HEK293 (cell line): Measurements from ENCODE around the gene SMOC1.

Experiments used
- CTCF ChIA-PET: fragments of 350-600 bp; formaldehyde crosslinking; extraction: SDS; loops from one replicate; lab custom pipeline; 2021; ENCODE audit warnings: antibody characterized with exemption; lab: Yijun Ruan, JAX
- POLR2A ChIA-PET: fragments of 300-600 bp; formaldehyde crosslinking; extraction: SDS; loops from one replicate; lab custom pipeline; 2020; ENCODE audit warnings: antibody characterized with exemption, inconsistent platforms; lab: Yijun Ruan, JAX
- H3K27ac ChIP-seq: fragments of 200-500 bp; sonication (Bioruptor generic); 2 replicates; pipeline ENCODE4 v1.5.1; 2014; ENCODE audit warnings: low read depth, low read length, control low read depth, inconsistent platforms; ENCODE audit errors: extremely low read depth
- H3K36me3 ChIP-seq, 2 experiments: fragments of 200-500 bp in 1 of 2; sonication (Bioruptor generic) in 1 of 2; 1 replicate in 1 of 2; 2 replicates in 1 of 2; pipeline ENCODE4 v1.5.1; 2014 to 2017; ENCODE audit warnings: inconsistent platforms in 2 of 2, low read length in 2 of 2; ENCODE audit not compliant: control insufficient read depth in 2 of 2, insufficient read depth in 1 of 2
- H3K4me1 ChIP-seq: fragments of 200-500 bp; sonication (Bioruptor generic); 2 replicates; pipeline ENCODE4 v1.5.1; 2014; ENCODE audit warnings: mild to moderate bottlenecking, low read length, inconsistent platforms; ENCODE audit not compliant: control insufficient read depth, insufficient read depth
- H3K4me3 ChIP-seq: 2 replicates; pipeline ENCODE4 v1.5.1; 2011; ENCODE audit warnings: low read depth, mild to moderate bottlenecking, control low read depth, low read length, moderate library complexity
- H3K9me3 ChIP-seq: fragments of 200-500 bp; sonication (Bioruptor generic); 2 replicates; pipeline ENCODE4 v1.5.1; 2014; ENCODE audit warnings: low read depth, low read length, inconsistent platforms; ENCODE audit not compliant: control insufficient read depth, insufficient read depth
- ATF2 ChIP-seq: fragments of 450-650 bp; formaldehyde crosslinking; IDR thresholded peaks from 2 replicates; pipeline ENCODE4 v1.5.1; 2016; ENCODE audit warnings: missing biosample characterization, missing genetic modification characterization, low read depth
- GFI1B ChIP-seq: fragments of 450-650 bp; formaldehyde crosslinking; IDR thresholded peaks from 2 replicates; pipeline ENCODE4 v1.5.1; 2016; ENCODE audit warnings: missing biosample characterization, missing genetic modification characterization
- GLI2 ChIP-seq: fragments of 450-650 bp; formaldehyde crosslinking; IDR thresholded peaks from 2 replicates; pipeline ENCODE4; 2017; ENCODE audit warnings: missing biosample characterization, missing genetic modification characterization, low read depth, borderline replicate concordance
- IKZF3 ChIP-seq: fragments of 450-650 bp; IDR thresholded peaks from 2 replicates; pipeline ENCODE4 v1.5.0; 2018; ENCODE audit warnings: missing biosample characterization, mild to moderate bottlenecking, missing genetic modification characterization, moderate library complexity
- KLF1 ChIP-seq: fragments of 450-650 bp; formaldehyde crosslinking; IDR thresholded peaks from 2 replicates; pipeline ENCODE4 v1.5.1; 2016; ENCODE audit warnings: missing biosample characterization, missing genetic modification characterization
- PBX3 ChIP-seq: sonication (generic); formaldehyde crosslinking; IDR thresholded peaks from 2 replicates; pipeline ENCODE4 v1.8.1; 2022; ENCODE audit warnings: mild to moderate bottlenecking, moderate library complexity, missing genetic modification reagents
- REST ChIP-seq: fragments of 450-650 bp; formaldehyde crosslinking; IDR thresholded peaks from 2 replicates; pipeline ENCODE4 v1.5.1; 2016; ENCODE audit warnings: missing biosample characterization, missing genetic modification characterization
- SCRT2 ChIP-seq: fragments of 450-650 bp; formaldehyde crosslinking; IDR thresholded peaks from 2 replicates; pipeline ENCODE4 v1.5.1; 2016; ENCODE audit warnings: missing biosample characterization, missing genetic modification characterization
- SP2 ChIP-seq: fragments of 450-650 bp; formaldehyde crosslinking; IDR thresholded peaks from 2 replicates; pipeline ENCODE4 v1.5.1; 2016; ENCODE audit warnings: missing biosample characterization, missing genetic modification characterization
- SP7 ChIP-seq: fragments of 450-650 bp; formaldehyde crosslinking; IDR thresholded peaks from 2 replicates; pipeline ENCODE4 v1.5.1; 2016; ENCODE audit warnings: missing biosample characterization, missing genetic modification characterization
- TCF7L2 ChIP-seq: IDR thresholded peaks from 2 replicates; pipeline ENCODE4 v1.6.1; 2011; ENCODE audit warnings: low read depth, mild to moderate bottlenecking, inconsistent platforms, low read length, moderate library complexity, borderline replicate concordance
- WT1 ChIP-seq: fragments of 450-650 bp; formaldehyde crosslinking; IDR thresholded peaks from 2 replicates; pipeline ENCODE4 v1.5.1; 2016; ENCODE audit warnings: missing biosample characterization, missing genetic modification characterization
- ZBTB10 ChIP-seq: fragments of 450-650 bp; formaldehyde crosslinking; IDR thresholded peaks from 2 replicates; pipeline ENCODE4 v1.5.1; 2016; ENCODE audit warnings: missing biosample characterization, missing genetic modification characterization
- ZFHX2 ChIP-seq: fragments of 450-650 bp; formaldehyde crosslinking; conservative IDR thresholded peaks from 2 replicates; pipeline ENCODE4 v1.5.1; 2016; ENCODE audit warnings: missing biosample characterization, missing genetic modification characterization
- ZNF18 ChIP-seq: fragments of 450-650 bp; formaldehyde crosslinking; IDR thresholded peaks from 2 replicates; pipeline ENCODE4 v1.5.1; 2016; ENCODE audit warnings: missing biosample characterization, missing genetic modification characterization
- ZNF211 ChIP-seq: fragments of 450-650 bp; formaldehyde crosslinking; IDR thresholded peaks from 2 replicates; pipeline ENCODE4 v1.5.1; 2016; ENCODE audit warnings: low read depth, missing biosample characterization, missing genetic modification characterization
- ZNF214 ChIP-seq: fragments of 450-650 bp; formaldehyde crosslinking; IDR thresholded peaks from 2 replicates; pipeline ENCODE4 v1.5.1; 2017; ENCODE audit warnings: missing biosample characterization, mild to moderate bottlenecking, missing genetic modification characterization, borderline replicate concordance
- ZNF280C ChIP-seq: fragments of 450-650 bp; formaldehyde crosslinking; IDR thresholded peaks from 2 replicates; pipeline ENCODE4 v1.5.1; 2016; ENCODE audit warnings: missing biosample characterization, missing genetic modification characterization
- ZNF530 ChIP-seq: fragments of 450-650 bp; formaldehyde crosslinking; IDR thresholded peaks from 2 replicates; pipeline ENCODE4 v1.5.1; 2016; ENCODE audit warnings: low read depth, missing biosample characterization, missing genetic modification characterization
- ZNF560 ChIP-seq: fragments of 450-650 bp; formaldehyde crosslinking; IDR thresholded peaks from 2 replicates; pipeline ENCODE4 v1.5.1; 2017; ENCODE audit warnings: missing biosample characterization, missing genetic modification characterization, borderline replicate concordance
- ZNF561 ChIP-seq: fragments of 450-650 bp; IDR thresholded peaks from 2 replicates; pipeline ENCODE4 v1.5.1; 2018; ENCODE audit warnings: missing biosample characterization, missing genetic modification characterization, borderline replicate concordance
- ZNF571 ChIP-seq: fragments of 450-650 bp; formaldehyde crosslinking; IDR thresholded peaks from 2 replicates; pipeline ENCODE4 v1.5.0; 2017; ENCODE audit warnings: missing biosample characterization, missing genetic modification characterization
- ZNF580 ChIP-seq: fragments of 450-650 bp; formaldehyde crosslinking; IDR thresholded peaks from 2 replicates; pipeline ENCODE4 v1.5.1; 2016; ENCODE audit warnings: missing biosample characterization, missing genetic modification characterization
- ZNF624 ChIP-seq: fragments of 450-650 bp; formaldehyde crosslinking; IDR thresholded peaks from 2 replicates; pipeline ENCODE4 v1.5.1; 2017; ENCODE audit warnings: missing biosample characterization, missing genetic modification characterization

The SMOC1 gene

GRCh38 chr14:69880044-69880487 is 850 bp downstream of the SMOC1 start (continued):
- TF ChIP-seq GLI2 (tag by site-specific recombination) = peak; percentile 84; the same call in 1 of the 2 replicates
- TF ChIP-seq ZNF214 (tag by site-specific recombination) = no peak
- peak; percentile 25 for TF ChIP-seq SP2
- TF ChIP-seq ZNF211 (tag by site-specific recombination) = no peak
- peak; percentile 38; the same call in 1 of the 2 replicates for TF ChIP-seq TCF7L2
- no peak for TF ChIP-seq ZNF530
- 0 out of 2 replicates have a peak, but pooled peaks have one; percentile 56 for TF ChIP-seq ZNF18 (tag by site-specific recombination)
- TF ChIP-seq ZNF561 = peak; percentile 72
- peak; percentile 91 for TF ChIP-seq ZNF580
- TF ChIP-seq ZNF624 (tag by site-specific recombination) = no peak
- peak; percentile 90 for TF ChIP-seq SP7

- H3K4me3 ChIP-seq = no peak overlapping the region
- H3K36me3 ChIP-seq = no peaks in the 10 kb centered on the region; a peak in 1 of 3 replicates
- peak overlapping the region; percentile 100 for H3K27ac ChIP-seq
- no peaks in the 10 kb centered on the region for H3K9me3 ChIP-seq
- ChIA-PET POLR2A (interaction anchor here (1.2 kb wide), 1 partner anchor 119 kb away, joined by 3 read pairs; no protein-coding TSS in a partner anchor), CTCF (interaction anchor here (0.8 to 5.1 kb wide), 6 partner anchors 33 to 165 kb away, joined by 3 to 37 read pairs (median 4); no protein-coding TSS in a partner anchor)
- H3K4me1 ChIP-seq = peaks cover 28% of the 10 kb centered on the region
- no peak for TF ChIP-seq ZBTB10 (tag by site-specific recombination)
- no peak for TF ChIP-seq ZFHX2
- no peak for TF ChIP-seq ATF2
- TF ChIP-seq ZNF571 (tag by site-specific recombination) = no peak
- TF ChIP-seq SP7 = peak; percentile 65
- TF ChIP-seq KLF1 = peak; percentile 63
- no peak for TF ChIP-seq ZNF280C (tag by site-specific recombination)
- 0 out of 2 replicates have a peak, but pooled peaks have one; percentile 15 for TF ChIP-seq IKZF3
- TF ChIP-seq ZNF560 (tag by site-specific recombination) = no peak
- TF ChIP-seq PBX3 (CRISPR knock-in tag) = no peak
- no peak for TF ChIP-seq REST (tag by site-specific recombination)
- TF ChIP-seq GFI1B = peak; percentile 56; the same call in 1 of the 2 replicates
- TF ChIP-seq WT1 (tag by site-specific recombination) = no peak
- peak; percentile 79 for TF ChIP-seq SCRT2
Measured at GRCh38 chr14:69880893-69881292, 1.7 kb downstream of the SMOC1 start.
